ENCODE data around the gene ZDHHC14. TPM values are rescaled to one million over a fixed set of nuclear protein-coding genes. Genes with fewer than 3 reads are reported as not detected.
"Not testable (repeated sequence)": the region's sequence is repeated elsewhere in the genome, so short reads cannot be mapped to it uniquely, and the experiment has no call there.

The ZDHHC14 gene
- total and polyA plus RNA-seq, 9 donors, result 4.9 to 16.4 (median 5.9) TPM

GRCh38 chr6:157699777-157700636 lies 319.0 kb downstream of the ZDHHC14 start:
- Histone ChIP-seq H3K36me3 (no peaks in the 10 kb centered on the region), H3K4me1 (ENCODE audit: insufficient read depth) (no peaks in the 10 kb centered on the region), H3K4me3 (no peak overlapping the region), H3K27me3 (no peaks in the 10 kb centered on the region), H3K27ac (no peak overlapping the region), H3K9me3 (no peaks in the 10 kb centered on the region)
- TF ChIP-seq CTCF (IDR thresholded peaks at IDR 0.05) (no peak), EP300 (IDR thresholded peaks at IDR 0.05) (no peak), POLR2A (IDR thresholded peaks at IDR 0.05) (no peak)
- no peak for DNase-seq
- 75 to 82% (median 77%) methylated on average over 17 of the region's 17 CpGs for WGBS, 3 donors
- intact Hi-C loops (cut with DNase I), result no loop called here

GRCh38 chr6:157706351-157706750 lies 325.4 kb downstream of the ZDHHC14 start:
- intact Hi-C loops (cut with DNase I); H3K4me1 ChIP-seq (ENCODE audit: insufficient read depth); H3K4me3 ChIP-seq; H3K27me3 ChIP-seq; H3K36me3 ChIP-seq; DNase-seq; H3K27ac ChIP-seq; H3K9me3 ChIP-seq: not testable (repeated sequence)
- 83 to 84% (median 83%) methylated on average over 6 of the region's 6 CpGs for WGBS, 3 donors

GRCh38 chr6:157706883-157707282 lies 325.9 kb downstream of the ZDHHC14 start:
- intact Hi-C loops (cut with DNase I), result no loop called here
- H3K36me3 ChIP-seq, result no peaks in the 10 kb centered on the region
- no peaks in the 10 kb centered on the region for H3K4me1 ChIP-seq (ENCODE audit: insufficient read depth)
- 71 to 77% (median 76%) methylated on average over 2 of the region's 2 CpGs for WGBS, 3 donors
- no peaks in the 10 kb centered on the region for H3K9me3 ChIP-seq
- no peak for TF ChIP-seq POLR2A (IDR thresholded peaks at IDR 0.05)
- TF ChIP-seq EP300 (IDR thresholded peaks at IDR 0.05), result no peak
- no peak for TF ChIP-seq CTCF (IDR thresholded peaks at IDR 0.05)
- H3K27me3 ChIP-seq, result no peaks in the 10 kb centered on the region
- H3K27ac ChIP-seq, result no peak overlapping the region
- H3K4me3 ChIP-seq, result no peak overlapping the region
- DNase-seq, result no peak

- Histone ChIP-seq H3K4me1 (ENCODE audit: insufficient read depth) (no peaks in the 10 kb centered on the region), H3K27ac (no peak overlapping the region), H3K36me3 (no peaks in the 10 kb centered on the region), H3K27me3 (no peaks in the 10 kb centered on the region), H3K9me3 (no peaks in the 10 kb centered on the region), H3K4me3 (no peak overlapping the region)
- intact Hi-C loops (cut with DNase I), result no loop called here
- 74 to 80% (median 77%) methylated on average over 6 of the region's 6 CpGs for whole genome bisulfite sequencing, 3 donors
- TF ChIP-seq EP300 (IDR thresholded peaks at IDR 0.05) (no peak), CTCF (IDR thresholded peaks at IDR 0.05) (no peak), POLR2A (IDR thresholded peaks at IDR 0.05) (no peak)
- DNase-seq, result no peak
Measured at GRCh38 chr6:157707576-157707975, 326.6 kb downstream of the ZDHHC14 start.

GRCh38 chr6:157708239-157708638 lies 327.2 kb downstream of the ZDHHC14 start:
- WGBS, 3 donors, result 55 to 81% (median 70%) methylated on average over 3 of the region's 3 CpGs
- no peak for TF ChIP-seq POLR2A (IDR thresholded peaks at IDR 0.05)
- no peak for TF ChIP-seq CTCF (IDR thresholded peaks at IDR 0.05)
- TF ChIP-seq EP300 (IDR thresholded peaks at IDR 0.05), result no peak
- H3K4me3 ChIP-seq, result no peak overlapping the region

More at GRCh38 chr6:157708239-157708638, 327.2 kb downstream of the ZDHHC14 start:
- DNase-seq, result no peak
- H3K36me3 ChIP-seq, result no peaks in the 10 kb centered on the region
- H3K27ac ChIP-seq, result no peak overlapping the region
- H3K4me1 ChIP-seq (ENCODE audit: insufficient read depth), result no peaks in the 10 kb centered on the region
- H3K9me3 ChIP-seq, result no peaks in the 10 kb centered on the region
- H3K27me3 ChIP-seq, result no peaks in the 10 kb centered on the region
- intact Hi-C loops (cut with DNase I), result no loop called here

Data from ovary (tissue), 9 donors.